K562 (cell line): Measurements from ENCODE around the gene CECR2. TPM values are rescaled to one million over a fixed set of nuclear protein-coding genes. Genes with fewer than 3 reads are reported as not detected.

Source experiments
- ATAC-seq: fragments of 200-7000 bp; cut with Tn5 transposase; 3 replicates; pipeline ENCODE4 v1.9.1; 2020; ENCODE audit warnings: moderate library complexity
- BruUV-seq: library from RNA; stranded (reverse); fragments of 400-500 nt; replicated peaks from 2 replicates; lab custom pipeline; 2021; lab: Mats Ljungman, UMichigan
- CTCF ChIA-PET: fragments of 300-600 bp; formaldehyde crosslinking; extraction: SDS; loops from one replicate; lab custom pipeline; 2021; ENCODE audit warnings: low intra/inter-chr PET ratio; lab: Yijun Ruan, JAX
- POLR2A ChIA-PET: fragments of 300-600, 350-650 bp; sonication (Branson Sonifier 250); formaldehyde crosslinking; extraction: SDS; loops from one replicate; lab custom pipeline; 2021; ENCODE audit warnings: antibody characterized with exemption, inconsistent platforms; lab: Yijun Ruan, JAX
- DNase-seq, 4 experiments: peaks; one replicate each; pipeline versions ENCODE4 v3.0.0 to v3.0.0-alpha.2; 2011 to 2018; ENCODE audit warnings: low spot score in 3 of 4, mixed read lengths in 3 of 4; ENCODE audit errors: extremely low read depth in 1 of 4
- FAIRE-seq: peaks from 2 replicates; lab custom pipeline; 2011; peaks lifted over from hg19 to GRCh38; lab: Jason Lieb, UNC
- H2AFZ ChIP-seq: 2 replicates; pipeline ENCODE4 v1.6.0; 2011; ENCODE audit warnings: low read depth, low read length, control low read depth, inconsistent platforms
- H3K27ac ChIP-seq: fragments of 200-600 bp; 3 replicates; pipeline ENCODE4 v1.8.0; 2011; ENCODE audit warnings: low read depth, mild to moderate bottlenecking, control low read depth, inconsistent platforms, low read length, moderate library complexity, mixed read lengths; ENCODE audit errors: extremely low read depth
- H3K27me3 ChIP-seq, 2 experiments: fragments of 300-600 bp in 1 of 2; 2 replicates in 1 of 2; 3 replicates in 1 of 2; pipeline versions ENCODE4 v1.6.0 to v1.8.0; 2011; ENCODE audit warnings: inconsistent platforms in 2 of 2, low read length in 2 of 2, mild to moderate bottlenecking in 1 of 2, mixed read lengths in 1 of 2, moderate library complexity in 1 of 2; ENCODE audit not compliant: control insufficient read depth in 2 of 2, insufficient read depth in 2 of 2
- H3K36me3 ChIP-seq: fragments of 300-600 bp; 3 replicates; pipeline ENCODE4 v1.8.0; 2011; ENCODE audit warnings: mild to moderate bottlenecking, low read length, inconsistent platforms; ENCODE audit not compliant: control insufficient read depth, insufficient read depth
- H3K4me1 ChIP-seq, 2 experiments: fragments of 200-600 bp in 1 of 2; replicated peaks in 1 of 2; 2 replicates in 1 of 2; 3 replicates in 1 of 2; pipeline versions ENCODE4 v1.5.1 to v1.8.0; 2011; ENCODE audit warnings: inconsistent platforms in 2 of 2, low read length in 2 of 2, mild to moderate bottlenecking in 1 of 2, mixed read lengths in 1 of 2, moderate library complexity in 1 of 2; ENCODE audit not compliant: control insufficient read depth in 2 of 2, insufficient read depth in 2 of 2
- H3K4me2 ChIP-seq: 2 replicates; pipeline ENCODE4 v1.6.1; 2011; ENCODE audit warnings: low read length, control low read depth, inconsistent platforms, mixed read lengths; ENCODE audit not compliant: insufficient read depth
- H3K4me3 ChIP-seq: fragments of 200-600 bp; sonication (generic), shearing (Covaris generic); 2 replicates; pipeline ENCODE4 v1.5.1; 2016; ENCODE audit warnings: control low read depth, inconsistent platforms
- H3K79me2 ChIP-seq: fragments of 200-600 bp; 3 replicates; pipeline ENCODE4 v1.8.0; 2011; ENCODE audit warnings: low read length, inconsistent platforms; ENCODE audit not compliant: control insufficient read depth, insufficient read depth
- H3K9ac ChIP-seq, 2 experiments: 2 replicates each; pipeline versions ENCODE4 v1.6.0 to v1.6.1; 2011; ENCODE audit warnings: low read depth in 2 of 2, low read length in 2 of 2, control low read depth in 1 of 2, inconsistent platforms in 1 of 2, mild to moderate bottlenecking in 1 of 2, mixed read lengths in 1 of 2; ENCODE audit not compliant: insufficient read depth in 1 of 2
- H3K9me1 ChIP-seq: one replicate; pipeline ENCODE4 v1.6.0; 2011; ENCODE audit warnings: inconsistent platforms, mild to moderate bottlenecking, low read length, moderate library complexity; ENCODE audit not compliant: control insufficient read depth, insufficient read depth
- H3K9me3 ChIP-seq: replicated peaks from 2 replicates; pipeline ENCODE4 v1.5.1; 2011; ENCODE audit warnings: low read depth, low read length, inconsistent platforms; ENCODE audit not compliant: control insufficient read depth, insufficient read depth
- H4K20me1 ChIP-seq: replicated peaks from 2 replicates; pipeline ENCODE4 v1.6.1; 2011; ENCODE audit warnings: low read length, inconsistent platforms, mixed read lengths; ENCODE audit not compliant: control insufficient read depth, insufficient read depth
- CCNT2 ChIP-seq: IDR thresholded peaks from 2 replicates; pipeline ENCODE4 v1.6.1; 2011; ENCODE audit warnings: borderline replicate concordance, low read depth, mild to moderate bottlenecking, moderate library complexity, mixed read lengths, low read length; ENCODE audit not compliant: insufficient read length; ENCODE audit errors: extremely low read depth
- CREM ChIP-seq: IDR thresholded peaks from 2 replicates; pipeline ENCODE4 v1.6.1; 2014; ENCODE audit warnings: antibody characterized with exemption, low read depth
- OTX1 ChIP-seq: fragments of 450-650 bp; formaldehyde crosslinking; IDR thresholded peaks from 2 replicates; pipeline ENCODE4 v1.4.0; 2022; ENCODE audit warnings: mild to moderate bottlenecking
- RBBP5 ChIP-seq: fragments of 200-600 bp; sonication (generic); IDR thresholded peaks from 2 replicates; pipeline ENCODE4 v1.6.1; 2012; ENCODE audit warnings: borderline replicate concordance, mild to moderate bottlenecking, low read length, control low read depth, inconsistent platforms; ENCODE audit not compliant: insufficient read depth, poor library complexity, severe bottlenecking
- TAF1 ChIP-seq: IDR thresholded peaks from 2 replicates; pipeline ENCODE4 v1.6.1; 2011; ENCODE audit warnings: mild to moderate bottlenecking, low read length, moderate library complexity; ENCODE audit not compliant: insufficient read depth, control insufficient read depth, severe bottlenecking; ENCODE audit errors: extremely low read depth
- ZNF699 ChIP-seq: fragments of 250-450 bp; sonication (Bioruptor Pico); IDR thresholded peaks from 2 replicates; pipeline ENCODE4 v1.8.0; 2021; ENCODE audit warnings: mild to moderate bottlenecking, moderate library complexity; ENCODE audit not compliant: insufficient replicate concordance
- WGBS: fragments of 100-300 bp; shearing (Covaris generic); methylation state at CpG from one replicate; pipeline ENCODE4 v1.1.6; 2016; ENCODE audit warnings: low coverage, mixed read lengths; ENCODE audit not compliant: insufficient coverage; ENCODE audit errors: missing lambda C conversion rate; 5-methylcytosine and 5-hydroxymethylcytosine counted together
- in situ Hi-C: fragments of 300-500 bp; cut with MboI; formaldehyde crosslinking; loops from 4 replicates; pipeline ENCODE4 v1.15.0; 2018; ENCODE audit warnings: inconsistent platforms, mixed read lengths
- intact Hi-C: fragments of 100-400 bp; cut with micrococcal nuclease; formaldehyde crosslinking; loops from 2 replicates; pipeline ENCODE4 v1.14.2; 2022
- polyA plus RNA-seq, 8 experiments: library from polyadenylated mRNA; depleted of rRNA in 4 of 8; stranded (reverse) in 5 of 8; unstranded in 3 of 8; fragments of >200 nt; fragmentation: Nextera tagmentation in 2 of 8; fragmentation: Illumina TruSeq in 1 of 8; extraction: Ambion mirVana in 2 of 8; extraction: Trizol in 1 of 8; gene quantifications; 2 replicates each; pipeline versions ENCODE4 v1.2.1 to v1.2.3, GENCODE V29; 2011 to 2014; ENCODE audit warnings: inconsistent platforms in 1 of 8, missing spikeins in 1 of 8
- total RNA-seq, 7 experiments: library from RNA; depleted of rRNA in 6 of 7; stranded (reverse); fragments of >200 nt in 6 of 7; fragmentation: Illumina TruSeq in 2 of 7; extraction: Trizol in 2 of 7; gene quantifications; 2 replicates each; pipeline versions ENCODE4 v1.2.1 to v1.2.3, GENCODE V29; 2011 to 2021; ENCODE audit warnings: low replicate concordance in 1 of 7
- TF ChIP-seq, protein P1 (sequence below), 2 experiments: fragments of 450-650 bp; formaldehyde crosslinking in 1 of 2; IDR thresholded peaks; 2 replicates each; pipeline versions ENCODE4 v1.4.0 to v1.6.1; 2014 to 2020; ENCODE audit warnings: mild to moderate bottlenecking in 2 of 2, borderline replicate concordance in 1 of 2, low read depth in 1 of 2

The CECR2 gene
- total and polyA plus RNA-seq, 9 of the 15 experiments (the other 6 are each of a cell fraction or from before 2014, with no cell fraction given): 0.01 to 1.00 (median 0.27) TPM

DNA sequence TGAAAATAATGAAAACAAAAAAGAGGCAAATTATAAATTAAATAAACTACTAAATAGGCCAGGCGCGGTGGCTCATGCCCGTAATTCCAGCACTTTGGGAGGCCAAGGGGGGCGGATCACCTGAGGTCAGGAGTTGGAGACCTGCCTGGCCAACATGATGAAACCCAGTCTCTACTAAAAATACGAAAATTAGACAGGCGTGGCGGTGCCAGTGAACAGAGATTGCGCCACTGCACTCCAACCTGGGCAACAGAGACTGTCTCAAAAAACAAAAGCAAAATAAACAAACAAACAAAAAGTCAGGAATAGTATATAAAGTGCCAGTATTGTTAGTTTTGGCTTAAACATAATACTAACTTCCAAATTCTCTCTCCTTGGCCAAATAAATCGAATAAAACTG, 37.6 kb upstream of the CECR2 start:
- Histone ChIP-seq H2AFZ (no peak overlapping the region), H3K4me2 (no peak overlapping the region), H3K4me3 (no peak overlapping the region), H3K9me3 (no peaks in the 10 kb centered on the region), H3K36me3 (no peaks in the 10 kb centered on the region), H3K9ac (no peak overlapping the region), H3K27me3 (peaks cover 16 to 32% of the 10 kb centered on the region in 2 experiments), H3K9me1 (no peaks in the 10 kb centered on the region), H4K20me1 (no peaks in the 10 kb centered on the region), H3K79me2 (no peaks in the 10 kb centered on the region), H3K27ac (no peak overlapping the region), H3K4me1 (no peaks in the 10 kb centered on the region)
- ATAC-seq: no peak
- ChIA-PET POLR2A (no interaction called here), CTCF (no interaction called here)
- FAIRE-seq: no peak
- TF ChIP-seq CREM (no peak), ZNF699 (CRISPR knock-in tag) (no peak), TAF1 (no peak), RBBP5 (no peak), CCNT2 (no peak), OTX1 (no peak)
- TF ChIP-seq, protein P1, sequence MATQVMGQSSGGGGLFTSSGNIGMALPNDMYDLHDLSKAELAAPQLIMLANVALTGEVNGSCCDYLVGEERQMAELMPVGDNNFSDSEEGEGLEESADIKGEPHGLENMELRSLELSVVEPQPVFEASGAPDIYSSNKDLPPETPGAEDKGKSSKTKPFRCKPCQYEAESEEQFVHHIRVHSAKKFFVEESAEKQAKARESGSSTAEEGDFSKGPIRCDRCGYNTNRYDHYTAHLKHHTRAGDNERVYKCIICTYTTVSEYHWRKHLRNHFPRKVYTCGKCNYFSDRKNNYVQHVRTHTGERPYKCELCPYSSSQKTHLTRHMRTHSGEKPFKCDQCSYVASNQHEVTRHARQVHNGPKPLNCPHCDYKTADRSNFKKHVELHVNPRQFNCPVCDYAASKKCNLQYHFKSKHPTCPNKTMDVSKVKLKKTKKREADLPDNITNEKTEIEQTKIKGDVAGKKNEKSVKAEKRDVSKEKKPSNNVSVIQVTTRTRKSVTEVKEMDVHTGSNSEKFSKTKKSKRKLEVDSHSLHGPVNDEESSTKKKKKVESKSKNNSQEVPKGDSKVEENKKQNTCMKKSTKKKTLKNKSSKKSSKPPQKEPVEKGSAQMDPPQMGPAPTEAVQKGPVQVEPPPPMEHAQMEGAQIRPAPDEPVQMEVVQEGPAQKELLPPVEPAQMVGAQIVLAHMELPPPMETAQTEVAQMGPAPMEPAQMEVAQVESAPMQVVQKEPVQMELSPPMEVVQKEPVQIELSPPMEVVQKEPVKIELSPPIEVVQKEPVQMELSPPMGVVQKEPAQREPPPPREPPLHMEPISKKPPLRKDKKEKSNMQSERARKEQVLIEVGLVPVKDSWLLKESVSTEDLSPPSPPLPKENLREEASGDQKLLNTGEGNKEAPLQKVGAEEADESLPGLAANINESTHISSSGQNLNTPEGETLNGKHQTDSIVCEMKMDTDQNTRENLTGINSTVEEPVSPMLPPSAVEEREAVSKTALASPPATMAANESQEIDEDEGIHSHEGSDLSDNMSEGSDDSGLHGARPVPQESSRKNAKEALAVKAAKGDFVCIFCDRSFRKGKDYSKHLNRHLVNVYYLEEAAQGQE (IDR thresholded peaks at IDR 0.05; ENCODE audit: borderline replicate concordance): no peak
- TF ChIP-seq, protein P1 (CRISPR knock-in tag; IDR thresholded peaks at IDR 0.05; ENCODE audit: low read depth): no peak
- DNase-seq: no peak
- BruUV-seq: no TSS peak
- 2% methylated on average over 9 of the region's 9 CpGs for WGBS
- intact Hi-C loops (no loop called here), in situ Hi-C loops (no loop called here)
